Measurements from ENCODE around the gene RARA.

The RARA gene

DNA sequence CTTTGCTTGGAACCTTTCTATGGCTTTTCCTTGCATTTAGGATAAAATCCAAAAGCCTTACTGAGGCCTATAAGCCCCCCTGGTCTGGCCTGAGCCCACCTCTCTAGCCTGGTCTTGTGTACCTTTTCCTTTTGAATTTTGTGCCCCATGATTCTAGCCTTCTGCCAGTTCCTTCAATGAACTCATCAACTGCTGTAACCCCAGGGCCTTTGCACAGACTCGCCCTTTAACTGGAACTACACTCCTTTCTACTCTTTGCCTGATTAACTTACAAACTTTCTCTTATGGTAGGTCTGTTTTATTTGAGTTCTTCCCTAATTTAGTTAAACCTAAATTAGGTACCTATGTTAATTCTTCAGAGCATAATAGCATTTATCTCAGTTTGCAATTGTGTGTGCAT lies 31.3 kb downstream of the RARA start:
- no peak for ATAC-seq
- TF ChIP-seq, protein P1, sequence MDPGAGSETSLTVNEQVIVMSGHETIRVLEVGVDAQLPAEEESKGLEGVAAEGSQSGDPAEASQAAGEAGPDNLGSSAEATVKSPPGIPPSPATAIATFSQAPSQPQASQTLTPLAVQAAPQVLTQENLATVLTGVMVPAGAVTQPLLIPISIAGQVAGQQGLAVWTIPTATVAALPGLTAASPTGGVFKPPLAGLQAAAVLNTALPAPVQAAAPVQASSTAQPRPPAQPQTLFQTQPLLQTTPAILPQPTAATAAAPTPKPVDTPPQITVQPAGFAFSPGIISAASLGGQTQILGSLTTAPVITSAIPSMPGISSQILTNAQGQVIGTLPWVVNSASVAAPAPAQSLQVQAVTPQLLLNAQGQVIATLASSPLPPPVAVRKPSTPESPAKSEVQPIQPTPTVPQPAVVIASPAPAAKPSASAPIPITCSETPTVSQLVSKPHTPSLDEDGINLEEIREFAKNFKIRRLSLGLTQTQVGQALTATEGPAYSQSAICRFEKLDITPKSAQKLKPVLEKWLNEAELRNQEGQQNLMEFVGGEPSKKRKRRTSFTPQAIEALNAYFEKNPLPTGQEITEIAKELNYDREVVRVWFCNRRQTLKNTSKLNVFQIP (CRISPR knock-in tag; IDR thresholded peaks at IDR 0.05; ENCODE audit: borderline replicate concordance, low read depth) = no peak
- TF ChIP-seq CREB5 (CRISPR knock-in tag; IDR thresholded peaks at IDR 0.05; ENCODE audit: low read depth) (0 out of 2 replicates have a peak, but pooled peaks have one; percentile 30), PATZ1 (CRISPR knock-in tag; IDR thresholded peaks at IDR 0.05; ENCODE audit: borderline replicate concordance) (0 out of 2 replicates have a peak, but pooled peaks have one; percentile 16), TCF4 (CRISPR knock-in tag; IDR thresholded peaks at IDR 0.05; ENCODE audit: borderline replicate concordance) (no peak), ZNF565 (CRISPR knock-in tag; conservative IDR thresholded peaks at IDR 0.05; ENCODE audit: low read depth) (no peak), ZFP3 (CRISPR knock-in tag; IDR thresholded peaks at IDR 0.05) (no peak)

GRCh38 chr17:40340880-40341807 lies 32.2 kb downstream of the RARA start:
- TF ChIP-seq ISL1 (CRISPR knock-in tag; IDR thresholded peaks at IDR 0.05) = no peak
- TF ChIP-seq GLIS3 (CRISPR knock-in tag; IDR thresholded peaks at IDR 0.05) = 0 out of 2 replicates have a peak, but pooled peaks have one; percentile 17
- TF ChIP-seq ZC3H10 (CRISPR knock-in tag; IDR thresholded peaks at IDR 0.05) = peak; percentile 64; the same call in 1 of the 2 replicates
- peak; percentile 40; the same call in 1 of the 2 replicates for TF ChIP-seq ZFP30 (CRISPR knock-in tag; IDR thresholded peaks at IDR 0.05)
- TF ChIP-seq SNAI2 (CRISPR knock-in tag; IDR thresholded peaks at IDR 0.05) = no peak
- TF ChIP-seq ZNF70 (CRISPR knock-in tag; IDR thresholded peaks at IDR 0.05) = no peak; the same call in 1 of the 2 replicates
- TF ChIP-seq ESRRG (CRISPR knock-in tag; IDR thresholded peaks at IDR 0.05) = peak; percentile 89
- 0 out of 2 replicates have a peak, but pooled peaks have one; percentile 14 for TF ChIP-seq ARNTL (CRISPR knock-in tag; IDR thresholded peaks at IDR 0.05; ENCODE audit: borderline replicate concordance, low read depth)
- TF ChIP-seq ZFP3 (CRISPR knock-in tag; IDR thresholded peaks at IDR 0.05) = peak; percentile 79; the same call in 1 of the 2 replicates
- TF ChIP-seq, protein P2, sequence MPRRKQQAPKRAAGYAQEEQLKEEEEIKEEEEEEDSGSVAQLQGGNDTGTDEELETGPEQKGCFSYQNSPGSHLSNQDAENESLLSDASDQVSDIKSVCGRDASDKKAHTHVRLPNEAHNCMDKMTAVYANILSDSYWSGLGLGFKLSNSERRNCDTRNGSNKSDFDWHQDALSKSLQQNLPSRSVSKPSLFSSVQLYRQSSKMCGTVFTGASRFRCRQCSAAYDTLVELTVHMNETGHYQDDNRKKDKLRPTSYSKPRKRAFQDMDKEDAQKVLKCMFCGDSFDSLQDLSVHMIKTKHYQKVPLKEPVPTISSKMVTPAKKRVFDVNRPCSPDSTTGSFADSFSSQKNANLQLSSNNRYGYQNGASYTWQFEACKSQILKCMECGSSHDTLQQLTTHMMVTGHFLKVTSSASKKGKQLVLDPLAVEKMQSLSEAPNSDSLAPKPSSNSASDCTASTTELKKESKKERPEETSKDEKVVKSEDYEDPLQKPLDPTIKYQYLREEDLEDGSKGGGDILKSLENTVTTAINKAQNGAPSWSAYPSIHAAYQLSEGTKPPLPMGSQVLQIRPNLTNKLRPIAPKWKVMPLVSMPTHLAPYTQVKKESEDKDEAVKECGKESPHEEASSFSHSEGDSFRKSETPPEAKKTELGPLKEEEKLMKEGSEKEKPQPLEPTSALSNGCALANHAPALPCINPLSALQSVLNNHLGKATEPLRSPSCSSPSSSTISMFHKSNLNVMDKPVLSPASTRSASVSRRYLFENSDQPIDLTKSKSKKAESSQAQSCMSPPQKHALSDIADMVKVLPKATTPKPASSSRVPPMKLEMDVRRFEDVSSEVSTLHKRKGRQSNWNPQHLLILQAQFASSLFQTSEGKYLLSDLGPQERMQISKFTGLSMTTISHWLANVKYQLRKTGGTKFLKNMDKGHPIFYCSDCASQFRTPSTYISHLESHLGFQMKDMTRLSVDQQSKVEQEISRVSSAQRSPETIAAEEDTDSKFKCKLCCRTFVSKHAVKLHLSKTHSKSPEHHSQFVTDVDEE (CRISPR knock-in tag; IDR thresholded peaks at IDR 0.05) = peak; percentile 70
- peak; percentile 92 for TF ChIP-seq PATZ1 (CRISPR knock-in tag; IDR thresholded peaks at IDR 0.05; ENCODE audit: borderline replicate concordance)
- TF ChIP-seq CSRNP3 (CRISPR knock-in tag; IDR thresholded peaks at IDR 0.05) = 0 out of 2 replicates have a peak, but pooled peaks have one; percentile 6
- no peak; the same call in 1 of the 2 replicates for TF ChIP-seq CREB5 (CRISPR knock-in tag; IDR thresholded peaks at IDR 0.05; ENCODE audit: low read depth)
- TF ChIP-seq, protein P1 (CRISPR knock-in tag; IDR thresholded peaks at IDR 0.05; ENCODE audit: borderline replicate concordance, low read depth) = no peak
- TF ChIP-seq TCF4 (CRISPR knock-in tag; IDR thresholded peaks at IDR 0.05; ENCODE audit: borderline replicate concordance) = peak; percentile 47; the same call in 1 of the 2 replicates
- peak; percentile 61 for ATAC-seq
